Activated gamma-delta T cell (primary cell): ENCODE results near the gene SLC41A3.
"Not testable (repeated sequence)": the region's sequence is repeated elsewhere in the genome, so short reads cannot be mapped to it uniquely, and the experiment has no call there.

Experiments
- DNase-seq: peaks from one replicate; lab custom pipeline; 2025; lab: John Stamatoyannopoulos, UW

Gene SLC41A3

GRCh38 chr3:126053949-126054569, 29.9 kb downstream of the SLC41A3 start:
- DNase-seq: no peak

- DNase-seq: no peak
These were observed 30.4 kb downstream of the SLC41A3 start for GRCh38 chr3:126053513-126053912.

GRCh38 chr3:126052196-126053058, 31.5 kb downstream of the SLC41A3 start:
- DNase-seq: no peak

- DNase-seq: no peak
These were observed 32.2 kb downstream of the SLC41A3 start for GRCh38 chr3:126051741-126052140.

GRCh38 chr3:126051234-126051633, 32.7 kb downstream of the SLC41A3 start:
- DNase-seq: no peak

- DNase-seq: no peak
These were observed 33.3 kb downstream of the SLC41A3 start for GRCh38 chr3:126050626-126051025.

- no peak for DNase-seq
These were observed 33.9 kb downstream of the SLC41A3 start for GRCh38 chr3:126050050-126050392.

GRCh38 chr3:126049289-126050049, 34.5 kb downstream of the SLC41A3 start:
- no peak for DNase-seq

- no peak for DNase-seq
These were observed 43.5 kb downstream of the SLC41A3 start for GRCh38 chr3:126040386-126040785.

- no peak for DNase-seq
These were observed 44.1 kb downstream of the SLC41A3 start for GRCh38 chr3:126039870-126040269.

- DNase-seq: not testable (repeated sequence)
These were observed 45.1 kb downstream of the SLC41A3 start for GRCh38 chr3:126038791-126039190.

- no peak for DNase-seq
These were observed 47.8 kb downstream of the SLC41A3 start for GRCh38 chr3:126036056-126036549.

GRCh38 chr3:126035362-126036050, 48.4 kb downstream of the SLC41A3 start:
- no peak for DNase-seq

- no peak for DNase-seq
These were observed 49.2 kb downstream of the SLC41A3 start for GRCh38 chr3:126034481-126035361.

- DNase-seq: no peak
These were observed 50.2 kb downstream of the SLC41A3 start for GRCh38 chr3:126033765-126034164.

GRCh38 chr3:126033051-126033745, 50.7 kb downstream of the SLC41A3 start:
- DNase-seq: no peak

- DNase-seq: no peak
These were observed 51.9 kb downstream of the SLC41A3 start for GRCh38 chr3:126031981-126032471.

- no peak for DNase-seq
These were observed 53.5 kb downstream of the SLC41A3 start for GRCh38 chr3:126030455-126030854.

GRCh38 chr3:126029241-126029640, 54.7 kb downstream of the SLC41A3 start:
- no peak for DNase-seq

- DNase-seq: no peak
These were observed 55.8 kb downstream of the SLC41A3 start for GRCh38 chr3:126028096-126028495.
